Pulmonary artery endothelial cell (primary cell): ENCODE data around the gene QSOX2. TPM values are rescaled to one million over a fixed set of nuclear protein-coding genes. Genes with fewer than 3 reads are reported as not detected.

Experiments used
- DNase-seq: peaks from one replicate; pipeline ENCODE4 v3.0.0-alpha.2; 2011; ENCODE audit warnings: low read depth, low spot score
- total RNA-seq: library from RNA; depleted of rRNA; stranded (reverse); fragments of >200 nt; gene quantifications from 2 replicates; pipeline ENCODE4 v1.2.3, GENCODE V29; 2014

QSOX2 gene
- total RNA-seq, 1 donor from 2014 or later, result 12.4 TPM

DNA sequence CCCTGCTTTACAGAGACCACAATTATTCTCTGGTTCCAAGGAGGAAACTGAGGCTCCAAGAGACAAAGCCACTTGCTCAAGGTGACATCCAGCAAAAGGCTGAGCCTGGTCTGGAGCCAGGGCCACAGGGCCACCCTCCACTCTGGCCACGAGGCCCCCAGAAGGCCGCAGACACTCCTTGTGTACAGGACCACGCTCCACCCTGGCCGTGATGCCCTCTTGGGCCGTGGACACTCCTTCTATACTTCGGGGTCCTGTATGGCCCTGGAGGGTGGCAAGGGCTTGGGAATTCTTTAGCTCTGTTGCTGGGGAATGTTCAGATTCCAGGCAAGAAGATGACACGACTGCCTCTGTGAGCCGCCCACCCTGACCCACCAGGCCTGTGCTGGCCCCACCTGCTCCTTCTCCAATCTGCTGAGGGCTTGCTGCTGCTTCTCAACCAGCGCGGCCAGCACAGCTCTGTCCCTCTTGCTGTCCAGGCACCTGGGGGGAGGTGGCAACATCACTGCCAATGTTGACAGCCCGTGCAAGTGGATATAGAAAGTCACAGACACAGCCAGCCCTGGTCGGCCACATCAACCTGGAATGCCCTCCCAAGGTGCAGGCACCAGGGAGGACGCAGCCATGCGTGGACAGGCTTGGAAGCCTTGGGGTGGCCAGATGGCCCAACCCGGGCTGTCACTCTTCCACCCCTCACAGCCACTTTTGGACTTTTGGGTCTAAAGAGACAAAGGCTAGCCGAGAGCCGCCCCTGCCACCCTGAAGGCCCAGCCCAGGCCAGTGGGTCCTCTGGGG is 20.1 kb upstream of the QSOX2 start:
- DNase-seq, result no peak

DNA sequence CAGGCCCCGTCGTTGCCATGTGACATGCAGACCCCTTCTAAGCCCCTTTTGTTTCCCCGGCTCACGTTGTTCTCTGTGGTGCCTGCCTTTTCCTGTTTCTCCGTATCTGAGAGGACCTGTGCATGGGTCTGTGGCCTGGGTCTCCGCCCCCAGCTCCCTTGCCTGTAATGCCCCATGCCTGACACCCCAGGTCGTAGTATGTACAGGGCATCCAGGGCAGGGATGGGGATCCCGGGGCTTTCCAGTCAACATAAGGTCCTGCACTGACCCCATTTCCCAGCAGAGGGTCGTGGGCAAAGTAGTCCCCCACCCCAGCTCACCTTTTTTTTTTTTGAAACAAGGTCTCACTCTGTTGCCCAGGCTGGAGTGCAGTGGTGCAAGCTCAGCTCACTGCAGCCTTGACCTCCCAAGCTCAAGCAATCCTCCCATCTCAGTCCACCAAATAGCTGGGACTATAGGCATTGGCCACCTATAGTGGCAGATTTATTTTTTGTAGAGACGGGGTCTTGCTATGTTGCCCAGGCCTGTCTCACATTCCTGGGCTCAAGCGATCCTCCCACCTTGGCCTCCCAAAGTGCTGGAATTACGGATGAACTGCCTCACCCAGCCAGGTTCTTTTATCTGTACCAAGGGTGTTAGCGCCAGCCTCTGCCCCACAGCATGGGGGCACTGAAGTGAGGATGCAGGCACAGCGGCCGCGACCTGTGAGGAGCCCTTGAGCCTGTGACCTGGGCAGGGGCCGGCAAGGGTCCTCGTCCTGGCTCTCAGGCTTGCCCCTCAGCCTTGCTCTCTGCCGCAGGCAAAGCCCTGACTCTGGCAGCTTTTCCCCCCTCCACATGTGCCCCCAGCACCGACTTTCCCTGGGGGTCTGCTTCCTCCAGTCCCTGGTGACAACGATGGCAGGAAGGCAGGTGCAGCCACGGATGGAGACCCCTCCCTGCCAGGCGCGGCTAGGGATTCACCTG is 19.1 kb upstream of the QSOX2 start:
- no peak for DNase-seq

DNA sequence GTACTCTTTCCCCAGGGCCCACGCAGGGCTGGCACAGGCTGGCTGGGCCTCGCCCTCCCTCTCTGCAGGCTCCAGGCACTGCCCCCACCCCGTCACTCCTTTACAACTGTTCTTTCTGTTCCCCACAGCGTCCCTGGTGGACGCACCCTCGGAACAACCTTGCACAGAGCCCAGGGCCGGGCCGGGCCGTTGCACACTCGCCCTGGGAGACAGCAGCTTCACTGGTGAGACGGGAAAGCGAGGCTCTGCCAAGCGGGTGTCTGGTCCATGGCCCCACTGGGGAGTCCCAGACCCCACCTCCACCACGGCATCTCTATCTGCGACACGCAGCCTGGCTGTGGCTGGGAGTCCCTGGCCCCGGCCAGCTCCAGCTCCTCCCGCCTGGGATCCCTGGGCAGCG is 18.4 kb upstream of the QSOX2 start:
- no peak for DNase-seq

DNA sequence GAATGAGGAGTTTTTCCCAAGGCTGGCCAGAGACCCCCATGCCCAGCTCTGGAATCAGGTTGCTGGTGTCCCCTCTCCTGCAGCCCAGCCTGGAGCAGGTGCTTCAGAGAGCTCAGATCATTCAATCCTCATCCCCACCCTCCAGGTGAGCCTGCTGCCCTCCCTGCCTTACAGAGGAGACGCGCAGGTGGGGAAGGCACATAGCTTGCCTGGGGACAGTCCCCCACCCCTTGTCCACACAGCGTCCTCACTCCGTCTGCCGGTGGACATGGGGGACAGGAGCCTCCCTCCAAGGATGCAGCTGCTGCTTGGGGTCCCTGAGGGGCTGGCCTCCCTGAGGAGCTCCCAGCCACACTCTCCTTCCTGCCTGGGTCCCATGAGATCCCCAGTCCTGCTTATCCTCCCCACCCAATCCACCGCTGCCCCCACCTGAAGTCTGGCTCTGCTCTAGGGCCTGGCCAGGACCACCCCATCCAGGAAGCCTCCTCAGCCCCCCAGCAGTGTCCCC is 17.1 kb upstream of the QSOX2 start:
- DNase-seq, result no peak

DNA sequence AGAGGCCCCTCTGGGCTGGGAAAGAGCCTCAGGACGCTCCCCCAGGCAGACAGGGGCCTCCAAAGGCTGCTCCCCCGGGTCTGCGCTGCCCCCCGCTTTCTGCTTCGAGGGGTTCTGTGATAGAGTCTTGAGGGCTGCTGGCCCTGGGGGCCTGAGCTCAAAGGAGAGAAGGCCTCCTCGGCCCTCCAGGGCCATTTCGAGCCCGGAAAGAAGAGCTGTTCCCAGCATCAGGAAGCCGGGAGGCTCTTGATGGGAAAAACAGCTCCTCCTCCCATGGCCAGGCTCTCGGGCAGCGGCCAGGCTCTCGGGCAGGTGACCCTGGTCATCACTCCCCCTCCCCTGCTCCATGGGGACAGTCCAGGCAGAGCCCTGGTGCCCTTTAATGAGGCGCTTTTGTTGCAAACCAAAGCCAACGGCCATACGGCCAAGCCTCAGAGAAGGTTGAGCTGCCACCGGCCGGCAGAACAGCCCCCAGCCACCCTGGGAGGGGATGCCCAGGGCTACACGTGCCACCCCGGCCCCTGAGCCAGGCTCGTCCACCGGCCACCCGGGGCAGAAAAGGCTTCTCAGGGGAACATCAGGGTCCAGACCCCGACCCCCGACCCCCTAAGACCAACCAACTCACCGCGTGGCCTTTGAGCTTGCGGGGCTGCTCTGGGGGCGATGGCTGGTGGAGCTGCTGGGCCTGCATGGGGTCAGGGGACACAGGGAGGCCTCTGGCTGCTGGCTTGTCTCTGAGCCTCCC is 16.2 kb upstream of the QSOX2 start:
- DNase-seq, result no peak

DNA sequence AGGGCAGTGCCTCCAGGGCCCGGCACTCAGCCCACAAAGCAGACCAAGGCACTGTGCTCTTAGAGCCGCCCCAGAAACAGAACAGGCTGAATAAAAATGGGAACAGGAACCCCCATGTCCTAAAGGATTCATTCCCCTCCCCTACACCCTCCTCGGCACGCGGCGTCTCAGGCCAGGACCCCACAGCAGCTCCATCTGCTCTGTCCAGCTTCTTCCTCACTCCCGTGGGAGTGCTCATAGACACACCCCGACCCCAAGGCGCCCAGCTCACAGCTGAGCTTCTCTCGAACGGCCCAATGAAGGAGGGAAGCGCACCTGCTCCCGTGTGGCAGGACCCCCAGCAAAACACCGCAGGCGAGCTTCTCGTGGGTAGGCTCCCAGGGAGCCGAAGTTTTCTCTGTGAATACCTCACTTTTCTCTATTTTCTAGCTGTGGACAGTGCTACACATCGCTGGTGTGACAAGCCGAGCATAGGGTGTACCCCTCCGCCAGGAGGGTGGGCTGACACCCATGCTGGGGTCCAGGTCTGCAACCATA is 15.4 kb upstream of the QSOX2 start:
- DNase-seq, result no peak

DNA sequence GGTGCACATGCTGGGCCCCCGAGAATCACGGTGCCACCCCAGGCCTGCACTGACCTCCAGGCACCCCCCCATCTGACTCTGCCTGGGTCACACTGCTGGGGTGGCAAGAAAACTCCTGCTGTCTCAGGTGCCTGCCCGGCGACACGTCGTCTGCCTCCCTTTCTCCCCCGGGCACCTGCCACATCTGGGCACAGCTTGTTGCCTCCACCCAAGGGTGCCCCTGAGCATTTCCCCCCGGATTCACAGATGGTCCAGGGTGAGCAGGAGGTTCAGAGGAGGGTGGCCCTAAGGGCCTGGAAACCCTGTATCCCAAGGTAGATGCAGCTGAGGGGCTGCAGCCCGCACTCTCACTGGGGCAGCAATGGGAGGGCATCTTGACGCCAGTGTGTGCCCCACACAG is 14.9 kb upstream of the QSOX2 start:
- no peak for DNase-seq

DNA sequence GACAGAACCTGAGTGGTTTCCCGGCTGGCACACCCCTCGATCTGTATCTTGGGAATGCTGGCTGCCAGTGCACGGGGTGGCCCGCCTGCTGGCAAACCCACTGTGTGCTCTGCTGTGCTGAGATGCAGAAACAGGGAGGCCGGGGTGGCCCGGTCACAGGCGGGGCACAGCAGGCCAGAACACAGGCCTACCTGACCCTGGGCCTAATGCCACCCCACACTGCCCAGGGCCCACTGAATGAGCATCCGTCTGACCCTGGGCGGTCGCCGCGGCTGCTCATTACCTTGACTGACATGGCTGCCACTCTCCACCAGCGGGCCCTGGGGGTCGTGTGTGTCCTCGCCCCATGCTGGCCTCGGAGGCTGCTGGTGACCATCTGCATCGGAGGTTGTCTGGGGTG is 14.2 kb upstream of the QSOX2 start:
- no peak for DNase-seq

DNA sequence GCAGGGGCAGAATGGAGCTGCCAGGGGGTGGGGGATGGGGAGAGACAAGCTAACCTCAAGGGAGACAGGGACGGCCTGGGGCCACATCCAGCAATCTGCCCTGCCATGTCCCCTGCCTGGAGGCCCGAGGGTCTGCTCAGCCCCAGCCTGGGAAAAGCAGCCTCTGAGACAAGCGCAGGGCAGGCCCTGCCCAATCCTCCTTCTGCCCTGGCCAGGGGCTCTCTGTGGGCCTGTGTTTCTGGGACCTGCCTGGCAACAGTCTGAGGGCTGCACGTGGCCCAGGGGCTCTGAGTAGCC is 13.9 kb upstream of the QSOX2 start:
- no peak for DNase-seq

DNA sequence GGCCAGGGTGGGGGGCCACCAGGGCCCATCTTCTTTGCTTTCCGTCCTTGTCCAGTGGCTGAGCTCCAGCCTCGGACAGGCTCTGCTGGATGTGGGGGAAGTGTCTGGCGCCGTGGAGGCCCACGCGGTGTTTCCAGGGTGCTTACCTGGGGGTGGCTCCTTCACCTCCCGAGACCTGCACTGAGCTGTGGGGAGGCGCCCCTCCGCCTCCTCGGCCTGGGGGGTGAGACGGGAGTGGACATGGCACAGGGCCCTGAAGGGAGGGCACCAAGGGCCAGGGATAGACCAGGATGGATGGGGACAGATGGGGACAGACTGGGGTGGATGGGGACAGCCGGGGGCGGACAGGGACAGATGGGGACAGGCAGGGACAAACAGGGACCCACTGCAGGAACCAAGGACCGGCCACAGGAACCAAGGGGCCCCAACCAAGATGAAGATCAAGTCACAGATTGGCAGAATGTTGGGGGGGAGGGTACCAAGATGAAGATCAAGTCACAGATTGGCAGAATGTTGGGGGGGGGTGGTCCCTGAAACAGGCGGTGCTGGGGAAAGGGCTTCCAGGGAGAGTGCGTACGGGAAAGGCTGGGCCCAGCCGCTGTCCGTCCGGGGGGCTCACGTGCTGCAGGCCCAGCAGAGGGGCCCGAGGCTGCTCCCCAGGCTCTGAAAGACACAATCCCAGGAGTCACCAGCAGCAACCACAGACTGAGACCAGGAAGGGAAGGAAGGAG is 13.3 kb upstream of the QSOX2 start:
- no peak for DNase-seq

DNA sequence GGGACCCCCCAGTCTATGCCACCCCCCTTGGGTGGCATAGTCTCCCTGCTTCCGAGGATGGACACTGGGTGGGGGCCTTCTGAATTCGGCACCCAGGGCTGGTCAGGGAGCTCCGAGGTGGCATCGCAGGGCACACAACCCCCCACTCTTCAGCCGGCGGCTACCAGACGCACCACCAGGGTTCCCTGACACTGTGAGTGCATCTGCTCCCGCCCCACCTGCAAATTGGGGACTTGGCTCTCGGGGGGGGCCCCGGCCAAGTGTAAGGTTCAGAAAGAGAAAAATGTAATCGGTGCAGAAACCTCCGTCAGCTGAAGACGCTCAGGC is 12.7 kb upstream of the QSOX2 start:
- no peak for DNase-seq

DNA sequence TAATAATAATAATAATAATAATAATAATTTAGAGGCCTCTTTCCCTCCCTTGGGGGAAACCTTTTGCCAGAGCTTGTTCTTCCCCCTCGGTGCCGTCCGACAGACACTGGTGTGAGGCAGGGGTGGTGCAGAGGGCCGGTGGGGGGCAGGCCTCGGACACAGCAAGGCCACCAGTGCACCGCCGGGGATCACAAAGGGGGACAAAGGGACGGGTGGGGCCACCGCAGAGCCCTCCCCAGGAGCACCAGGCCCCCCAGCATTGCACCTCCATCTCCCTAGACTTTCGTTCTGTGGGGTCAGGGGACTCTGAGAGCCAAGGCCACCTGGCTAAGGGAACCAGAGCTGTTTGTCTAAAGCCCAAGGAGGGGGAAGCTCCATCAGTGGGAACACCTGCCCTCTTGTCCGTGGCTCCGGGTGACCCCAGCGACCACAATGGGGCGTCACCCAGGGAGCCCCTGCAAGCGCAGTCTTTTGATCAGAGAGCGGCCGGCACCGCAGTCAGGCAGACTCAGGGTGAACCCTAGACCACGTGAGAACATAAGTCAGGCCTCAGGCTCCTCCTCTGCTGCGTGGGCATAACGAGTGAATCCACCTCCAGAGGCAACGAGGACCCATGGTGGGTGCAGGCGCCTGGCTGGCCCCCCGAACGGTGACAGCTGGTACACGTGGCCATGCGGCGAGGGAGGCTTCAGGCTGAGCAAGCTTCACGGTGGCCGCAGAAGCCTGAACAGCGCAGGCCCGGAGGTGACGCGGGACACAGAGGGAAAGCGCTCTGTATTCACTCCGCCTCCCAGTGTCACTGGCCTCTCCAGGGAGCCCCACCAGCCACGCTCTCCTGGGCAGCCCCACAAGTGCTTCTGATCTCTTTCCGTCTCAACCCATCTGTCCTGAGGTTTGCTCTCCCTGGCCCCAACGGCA is 12.0 kb upstream of the QSOX2 start:
- DNase-seq, result no peak

DNA sequence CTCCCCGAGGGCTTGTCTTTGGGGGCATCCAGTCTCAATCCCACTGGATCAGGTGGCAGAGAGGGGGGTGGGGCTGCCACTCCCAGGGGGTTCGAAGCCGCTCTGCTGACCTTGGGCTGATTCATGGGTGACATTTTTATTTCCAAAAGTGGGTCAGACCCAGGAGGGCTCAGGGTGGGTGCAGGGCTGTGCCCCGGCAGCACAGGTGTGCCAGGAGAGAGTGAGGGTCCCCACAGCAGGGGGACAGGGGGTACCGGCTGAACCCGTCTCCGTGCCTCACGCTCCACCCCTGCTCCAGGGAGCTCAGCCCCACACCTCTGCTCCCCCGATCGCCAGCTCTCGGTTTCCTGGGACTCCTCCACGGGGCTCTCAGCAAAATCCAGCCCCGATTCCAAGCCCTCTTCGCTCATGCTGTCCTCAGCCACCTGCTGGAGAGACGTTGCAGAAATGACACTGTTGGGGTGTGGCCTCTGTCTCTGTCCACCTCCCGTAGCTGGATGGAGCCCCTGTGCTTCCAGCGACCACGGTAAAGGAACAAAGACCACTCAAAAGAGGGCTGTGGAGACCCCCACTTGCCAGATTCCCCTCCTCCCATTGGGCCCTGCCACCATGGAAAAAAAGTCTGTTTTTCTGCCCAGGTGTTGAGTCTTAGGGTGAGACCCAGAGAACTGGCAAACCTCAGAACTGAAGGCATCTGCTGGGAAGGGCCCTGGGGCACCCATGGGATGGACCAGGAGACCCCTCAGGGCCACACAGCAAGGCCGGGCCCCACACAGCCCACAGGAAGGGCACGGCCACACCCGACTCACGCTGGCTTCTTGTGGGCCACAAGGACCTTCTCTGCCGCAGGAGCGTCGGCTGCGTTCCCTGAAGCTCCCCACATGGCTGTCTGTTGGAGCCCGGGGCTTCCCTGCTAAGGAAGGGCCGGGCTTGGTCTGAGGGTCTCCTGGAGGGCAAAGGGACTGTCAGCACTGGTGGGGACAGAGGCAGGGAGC is 10.6 kb upstream of the QSOX2 start:
- no peak for DNase-seq

DNA sequence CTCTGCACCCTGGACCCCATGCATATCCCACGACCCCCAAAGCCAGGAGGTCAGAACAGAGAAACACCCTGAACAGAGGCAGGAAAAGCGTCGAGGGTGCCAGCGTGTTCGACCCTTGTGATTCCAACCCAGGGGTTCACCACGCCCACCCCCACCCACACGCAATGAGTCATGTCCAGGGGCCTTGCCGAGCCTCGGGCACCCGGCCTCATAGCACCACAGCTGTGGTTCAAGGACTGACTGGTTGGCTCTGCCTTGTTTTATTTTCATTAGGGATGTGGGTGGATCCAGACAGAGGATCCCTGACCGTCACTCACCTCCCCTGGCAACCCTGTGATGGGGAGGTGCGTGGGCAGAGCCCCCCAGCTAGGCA is 9.5 kb upstream of the QSOX2 start:
- no peak for DNase-seq

DNA sequence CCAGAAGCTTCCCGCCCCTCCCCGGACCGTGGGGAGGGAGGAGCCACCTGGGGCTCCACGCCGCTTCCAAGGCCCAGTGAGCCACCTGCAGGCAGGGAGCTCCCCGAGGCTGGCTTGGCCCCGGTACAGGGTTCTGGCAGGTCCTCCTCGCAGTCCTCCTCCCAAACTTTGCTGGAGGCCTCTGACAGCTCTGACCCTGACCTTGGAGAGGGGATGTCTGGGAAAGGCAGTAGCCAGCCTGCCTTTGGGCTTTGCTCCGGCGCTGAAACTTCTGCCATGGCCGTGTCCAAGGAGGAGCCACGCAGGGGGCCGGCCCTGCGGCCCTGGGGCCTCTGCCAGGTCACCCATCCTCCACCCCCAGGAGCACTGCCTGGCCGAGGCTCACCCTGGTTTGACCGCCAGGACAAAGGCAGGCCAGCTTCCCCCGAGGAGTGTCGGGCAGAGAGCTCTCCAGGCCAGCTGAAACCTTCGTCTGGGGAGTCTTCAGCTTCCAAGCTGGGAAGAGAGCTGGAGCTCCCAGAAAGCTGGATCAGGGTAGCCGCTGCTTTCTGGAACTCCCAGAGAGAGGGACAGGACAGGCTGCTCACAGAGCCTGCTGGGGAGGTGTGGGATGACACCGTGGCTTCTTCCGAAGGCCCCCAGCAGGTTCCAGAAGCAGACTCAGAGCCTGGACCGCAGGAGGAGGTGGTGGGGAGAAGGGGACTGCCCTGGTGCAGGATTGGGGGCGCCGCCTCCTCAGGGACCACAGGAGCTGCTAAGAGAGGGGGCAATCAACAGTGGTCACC is 9.0 kb upstream of the QSOX2 start:
- DNase-seq, result no peak

DNA sequence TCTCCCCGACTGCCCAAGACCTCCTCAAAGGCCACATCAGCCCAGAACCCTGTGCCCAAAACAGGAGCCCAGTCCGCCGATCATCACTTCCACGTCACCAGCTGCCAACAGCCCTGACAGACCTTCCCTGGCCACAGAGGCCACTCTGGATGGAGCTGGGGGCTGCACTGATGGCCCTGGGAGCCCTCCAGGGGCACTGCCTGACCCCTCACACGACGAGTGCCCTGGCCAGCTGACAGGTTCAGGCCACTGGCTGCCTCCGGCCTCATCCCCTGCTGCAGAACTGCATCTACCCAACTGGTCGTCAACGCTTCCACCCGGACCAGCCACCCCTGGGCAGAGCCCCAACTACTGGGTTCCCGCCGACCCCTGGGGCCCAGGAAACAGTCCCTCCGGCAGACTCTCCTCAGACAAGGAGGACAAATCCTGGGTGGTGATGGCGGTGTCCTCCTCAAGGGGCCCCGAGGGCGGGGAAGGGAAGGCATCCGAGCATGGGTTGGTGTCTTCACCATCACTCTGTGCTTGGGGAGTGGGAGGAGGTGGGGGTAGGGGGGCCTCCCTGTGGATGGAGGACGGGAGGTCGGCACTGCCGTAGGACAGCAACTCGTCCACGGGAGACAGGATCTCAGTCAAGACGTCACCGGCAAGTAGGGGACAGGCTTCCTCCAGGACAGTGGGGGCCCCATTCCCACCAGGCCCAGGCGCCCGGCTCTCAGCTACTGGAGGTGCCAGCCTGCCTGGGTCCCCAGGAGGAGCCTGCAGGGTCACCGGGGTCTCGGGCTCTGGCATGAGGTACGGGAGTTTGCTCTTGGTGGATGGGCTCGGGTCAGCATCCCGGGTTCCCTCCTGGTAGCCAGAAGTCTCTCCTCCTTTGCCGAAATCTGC is 7.9 kb upstream of the QSOX2 start:
- no peak for DNase-seq

DNA sequence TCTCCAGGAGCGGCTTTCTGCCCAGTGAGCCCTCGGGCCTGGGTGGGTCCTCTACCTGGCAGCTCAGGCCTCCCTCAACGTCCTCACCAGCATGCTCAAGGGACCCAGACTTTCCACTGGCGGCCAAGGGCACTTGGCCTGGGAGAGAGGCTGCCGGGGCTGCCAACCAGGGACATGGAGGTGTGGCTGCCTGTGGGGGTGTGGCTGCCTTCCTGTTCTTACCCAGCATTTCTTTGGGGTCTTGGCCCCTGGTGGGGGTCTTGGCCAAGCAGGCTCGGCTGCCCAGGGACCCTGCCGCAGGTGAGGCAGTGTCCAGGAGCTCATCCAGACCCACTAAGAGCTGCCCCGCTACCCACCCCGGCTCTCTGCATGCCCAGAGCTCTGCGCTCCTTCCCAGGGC is 7.2 kb upstream of the QSOX2 start:
- no peak for DNase-seq
